Uterus (tissue), 4 donors: ENCODE data around the gene EMC10. TPM values are rescaled to one million over a fixed set of nuclear protein-coding genes. Genes with fewer than 3 reads are reported as not detected.

Experiments used
- DNase-seq, 2 donors: peaks; one replicate each; pipeline ENCODE4 v3.0.0-alpha.2; 2019 to 2020
- H3K27ac ChIP-seq, 2 donors: fragments of 200-600 bp; sonication (generic); 1 replicate in 1 of 2; 2 replicates in 1 of 2; pipeline ENCODE4 v1.5.1; 2016 to 2018
- H3K27me3 ChIP-seq, 2 donors: fragments of 200-600 bp; sonication (generic); one replicate each; pipeline ENCODE4 v1.5.1; 2018 to 2019; ENCODE audit warnings: control low read depth in 1 of 2
- H3K36me3 ChIP-seq, 2 donors: fragments of 200-600 bp; sonication (generic); one replicate each; pipeline ENCODE4 v1.5.1; 2019; ENCODE audit warnings: control low read depth in 1 of 2
- H3K4me1 ChIP-seq, 2 donors: fragments of 200-600 bp; sonication (generic); one replicate each; pipeline ENCODE4 v1.5.1; 2018 to 2019; ENCODE audit warnings: control low read depth in 1 of 2
- H3K4me3 ChIP-seq, 2 donors: fragments of 200-600 bp; sonication (generic); 1 replicate in 1 of 2; 2 replicates in 1 of 2; pipeline ENCODE4 v1.5.1; 2018 to 2019; ENCODE audit warnings: mild to moderate bottlenecking in 1 of 2
- H3K9me3 ChIP-seq, 2 donors: fragments of 200-600 bp; sonication (generic); one replicate each; pipeline ENCODE4 v1.5.1; 2019; ENCODE audit warnings: control low read depth in 1 of 2
- CTCF ChIP-seq, 4 experiments: fragments of 200-600 bp in 2 of 4; fragments of 450-650 bp in 2 of 4; sonication (generic) in 2 of 4; IDR thresholded peaks; one replicate each; pipeline ENCODE4 v1.5.1; 2016 to 2019; ENCODE audit warnings: antibody characterized with exemption in 4 of 4, mild to moderate bottlenecking in 2 of 4, moderate library complexity in 1 of 4
- POLR2A ChIP-seq, 2 donors: fragments of 450-650 bp; IDR thresholded peaks; one replicate each; pipeline ENCODE4 v1.6.1; 2016; ENCODE audit warnings: antibody characterized with exemption in 2 of 2, mild to moderate bottlenecking in 1 of 2, moderate library complexity in 1 of 2
- intact Hi-C: fragments of 100-400 bp; cut with DNase I; formaldehyde crosslinking; loops from one replicate; pipeline ENCODE4 v1.15.1; 2023; ENCODE audit warnings: low total_unique reads
- total RNA-seq, 4 donors: library from RNA; depleted of rRNA in 3 of 4; stranded (reverse); fragments of >200 nt in 3 of 4; gene quantifications; one replicate each; pipeline versions ENCODE4 v1.1.0 to v1.2.4, GENCODE V29; 2014 to 2023
- donor health status: DM: yes; HTN: yes; CAD: no.

The EMC10 gene
- total RNA-seq, 4 donors from 2014 or later, result 30.5 to 121 (median 45.8) TPM

- DNase-seq, result no peak
- Histone ChIP-seq H3K36me3 (no peaks in the 10 kb centered on the region), H3K9me3 (no peaks in the 10 kb centered on the region), H3K4me1 (no peaks in the 10 kb centered on the region), H3K27ac (no peak overlapping the region), H3K27me3 (peaks cover 0 to 4% of the 10 kb centered on the region in 2 donors), H3K4me3 (no peak overlapping the region)
- TF ChIP-seq POLR2A (IDR thresholded peaks at IDR 0.05) (no peak), CTCF (IDR thresholded peaks at IDR 0.05) (no peak)
- intact Hi-C loops, result no loop called here
Observed at GRCh38 chr19:50453243-50453642, 23.1 kb upstream of the EMC10 start.

DNA sequence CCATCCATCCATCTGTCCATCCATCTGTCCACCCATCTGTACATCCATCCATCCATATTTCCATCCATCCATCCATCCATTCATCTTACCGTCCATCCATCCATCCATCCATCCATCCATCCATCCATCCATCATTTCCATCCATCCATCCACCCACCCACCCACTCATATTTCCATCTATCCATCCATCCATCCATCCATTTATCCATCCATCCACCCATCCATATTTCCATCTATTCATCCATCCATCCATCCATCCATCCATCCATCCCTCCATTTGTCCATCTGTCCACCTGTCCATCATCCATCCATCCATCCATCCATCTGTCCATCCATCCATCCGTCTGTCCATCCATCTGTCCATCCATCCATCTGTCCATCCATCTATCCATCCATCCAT lies 20.3 kb upstream of the EMC10 start:
- no peak overlapping the region for H3K27ac ChIP-seq
- no peaks in the 10 kb centered on the region for H3K36me3 ChIP-seq
- no peaks in the 10 kb centered on the region for H3K9me3 ChIP-seq
- intact Hi-C loops, result no loop called here
- H3K4me3 ChIP-seq, result no peak overlapping the region
- H3K27me3 ChIP-seq, result peaks cover 0 to 5% of the 10 kb centered on the region in 2 donors
- no peak for TF ChIP-seq POLR2A (IDR thresholded peaks at IDR 0.05)
- TF ChIP-seq CTCF (IDR thresholded peaks at IDR 0.05), result no peak
- no peak for DNase-seq
- H3K4me1 ChIP-seq, result no peaks in the 10 kb centered on the region

- Histone ChIP-seq H3K4me3 (no peak overlapping the region), H3K27me3 (peaks cover 0 to 5% of the 10 kb centered on the region in 2 donors), H3K27ac (no peak overlapping the region), H3K36me3 (no peaks in the 10 kb centered on the region), H3K4me1 (no peaks in the 10 kb centered on the region), H3K9me3 (no peaks in the 10 kb centered on the region)
- no peak for DNase-seq
- TF ChIP-seq CTCF (IDR thresholded peaks at IDR 0.05), result no peak
- no peak for TF ChIP-seq POLR2A (IDR thresholded peaks at IDR 0.05)
- intact Hi-C loops, result no loop called here
Observed at GRCh38 chr19:50457300-50457699, 19.0 kb upstream of the EMC10 start.

GRCh38 chr19:50458396-50459066 lies 17.8 kb upstream of the EMC10 start:
- Histone ChIP-seq H3K4me1 (no peaks in the 10 kb centered on the region), H3K27ac (no peak overlapping the region), H3K9me3 (no peaks in the 10 kb centered on the region), H3K27me3 (peaks cover 0 to 5% of the 10 kb centered on the region in 2 donors), H3K4me3 (no peak overlapping the region), H3K36me3 (no peaks in the 10 kb centered on the region)
- DNase-seq, result no peak
- intact Hi-C loops, result no loop called here
- TF ChIP-seq CTCF (IDR thresholded peaks at IDR 0.05) (no peak), POLR2A (IDR thresholded peaks at IDR 0.05) (no peak)

- Histone ChIP-seq H3K36me3 (no peaks in the 10 kb centered on the region), H3K4me3 (no peak overlapping the region), H3K27ac (no peak overlapping the region), H3K4me1 (no peaks in the 10 kb centered on the region), H3K9me3 (no peaks in the 10 kb centered on the region), H3K27me3 (peaks cover 0 to 5% of the 10 kb centered on the region in 2 donors)
- intact Hi-C loops, result no loop called here
- no peak for TF ChIP-seq POLR2A (IDR thresholded peaks at IDR 0.05)
- no peak for TF ChIP-seq CTCF (IDR thresholded peaks at IDR 0.05)
- no peak for DNase-seq
Observed at GRCh38 chr19:50459067-50459456, 17.2 kb upstream of the EMC10 start.
